ENCODE results near the gene CHIC2. TPM values are rescaled to one million over a fixed set of nuclear protein-coding genes. Genes with fewer than 3 reads are reported as not detected.
"Not testable (repeated sequence)": the region's sequence is repeated elsewhere in the genome, so short reads cannot be mapped to it uniquely, and the experiment has no call there.

CHIC2 gene
- 28.9 and 32.7 TPM in 2 replicates for total RNA-seq

- no peak for TF ChIP-seq CTCF (IDR thresholded peaks at IDR 0.05; ENCODE audit: insufficient read depth, low read length, poor library complexity, severe bottlenecking)
- Histone ChIP-seq H3K36me3 (ENCODE audit: control insufficient read depth, insufficient read depth, low read length) (no peaks in the 10 kb centered on the region), H3K27me3 (ENCODE audit: control insufficient read depth, insufficient read depth, low read length) (no peaks in the 10 kb centered on the region), H3K4me3 (ENCODE audit: low read depth, low read length) (peak within 1 kb of the TSS; percentile 96)
- peak; percentile 62 for DNase-seq (ENCODE audit: low read depth)
These were observed at the start of gene CHIC2 for GRCh38 chr4:54064317-54065111. CHIC2 (minus strand) TSS chr4:54064605; CDS start chr4:54064300, 305 bp downstream.

- H3K36me3 ChIP-seq (ENCODE audit: control insufficient read depth, insufficient read depth, low read length); DNase-seq (ENCODE audit: low read depth); H3K4me3 ChIP-seq (ENCODE audit: low read depth, low read length): not testable (repeated sequence)
- peaks cover 27% of the 10 kb centered on the region for H3K27me3 ChIP-seq (ENCODE audit: control insufficient read depth, insufficient read depth, low read length)
These were observed 48.8 kb upstream of the CHIC2 start for GRCh38 chr4:54113206-54113605.

GRCh38 chr4:54110019-54110416, 45.6 kb upstream of the CHIC2 start:
- Histone ChIP-seq H3K27me3 (ENCODE audit: control insufficient read depth, insufficient read depth, low read length) (peaks cover 52% of the 10 kb centered on the region), H3K4me3 (ENCODE audit: low read depth, low read length) (no peak overlapping the region)

GRCh38 chr4:54109241-54110018, 45.0 kb upstream of the CHIC2 start:
- TF ChIP-seq CTCF (IDR thresholded peaks at IDR 0.05; ENCODE audit: insufficient read depth, low read length, poor library complexity, severe bottlenecking), result no peak
- DNase-seq (ENCODE audit: low read depth), result no peak
- H3K27me3 ChIP-seq (ENCODE audit: control insufficient read depth, insufficient read depth, low read length), result peaks cover 58% of the 10 kb centered on the region
- H3K4me3 ChIP-seq (ENCODE audit: low read depth, low read length), result no peak overlapping the region
- H3K36me3 ChIP-seq (ENCODE audit: control insufficient read depth, insufficient read depth, low read length), result no peaks in the 10 kb centered on the region

More at GRCh38 chr4:54110019-54110416, 45.6 kb upstream of the CHIC2 start:
- no peaks in the 10 kb centered on the region for H3K36me3 ChIP-seq (ENCODE audit: control insufficient read depth, insufficient read depth, low read length)
- no peak for DNase-seq (ENCODE audit: low read depth)
- TF ChIP-seq CTCF (IDR thresholded peaks at IDR 0.05; ENCODE audit: insufficient read depth, low read length, poor library complexity, severe bottlenecking), result no peak

GRCh38 chr4:54107951-54108748, 43.7 kb upstream of the CHIC2 start:
- H3K36me3 ChIP-seq (ENCODE audit: control insufficient read depth, insufficient read depth, low read length), result no peaks in the 10 kb centered on the region
- peaks cover 70% of the 10 kb centered on the region for H3K27me3 ChIP-seq (ENCODE audit: control insufficient read depth, insufficient read depth, low read length)
- no peak for TF ChIP-seq CTCF (IDR thresholded peaks at IDR 0.05; ENCODE audit: insufficient read depth, low read length, poor library complexity, severe bottlenecking)
- H3K4me3 ChIP-seq (ENCODE audit: low read depth, low read length), result no peak overlapping the region
- DNase-seq (ENCODE audit: low read depth), result no peak

- H3K27me3 ChIP-seq (ENCODE audit: control insufficient read depth, insufficient read depth, low read length), result peaks cover 88% of the 10 kb centered on the region
- H3K36me3 ChIP-seq (ENCODE audit: control insufficient read depth, insufficient read depth, low read length), result no peaks in the 10 kb centered on the region
- TF ChIP-seq CTCF (IDR thresholded peaks at IDR 0.05; ENCODE audit: insufficient read depth, low read length, poor library complexity, severe bottlenecking), result no peak
- DNase-seq (ENCODE audit: low read depth), result no peak
- H3K4me3 ChIP-seq (ENCODE audit: low read depth, low read length), result no peak overlapping the region
These were observed 40.5 kb upstream of the CHIC2 start for GRCh38 chr4:54104907-54105306.

Measured in kidney epithelial cell (primary cell).